ENCODE measurements around the gene WIPI1.

GRCh38 chr17:68429881-68430280 lies 27.4 kb downstream of the WIPI1 start:
- TF ChIP-seq POLR2A (IDR thresholded peaks at IDR 0.05; ENCODE audit: low read depth): no peak
- TF ChIP-seq, protein P1, sequence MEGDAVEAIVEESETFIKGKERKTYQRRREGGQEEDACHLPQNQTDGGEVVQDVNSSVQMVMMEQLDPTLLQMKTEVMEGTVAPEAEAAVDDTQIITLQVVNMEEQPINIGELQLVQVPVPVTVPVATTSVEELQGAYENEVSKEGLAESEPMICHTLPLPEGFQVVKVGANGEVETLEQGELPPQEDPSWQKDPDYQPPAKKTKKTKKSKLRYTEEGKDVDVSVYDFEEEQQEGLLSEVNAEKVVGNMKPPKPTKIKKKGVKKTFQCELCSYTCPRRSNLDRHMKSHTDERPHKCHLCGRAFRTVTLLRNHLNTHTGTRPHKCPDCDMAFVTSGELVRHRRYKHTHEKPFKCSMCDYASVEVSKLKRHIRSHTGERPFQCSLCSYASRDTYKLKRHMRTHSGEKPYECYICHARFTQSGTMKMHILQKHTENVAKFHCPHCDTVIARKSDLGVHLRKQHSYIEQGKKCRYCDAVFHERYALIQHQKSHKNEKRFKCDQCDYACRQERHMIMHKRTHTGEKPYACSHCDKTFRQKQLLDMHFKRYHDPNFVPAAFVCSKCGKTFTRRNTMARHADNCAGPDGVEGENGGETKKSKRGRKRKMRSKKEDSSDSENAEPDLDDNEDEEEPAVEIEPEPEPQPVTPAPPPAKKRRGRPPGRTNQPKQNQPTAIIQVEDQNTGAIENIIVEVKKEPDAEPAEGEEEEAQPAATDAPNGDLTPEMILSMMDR (IDR thresholded peaks at IDR 0.05): no peak
- no peak for TF ChIP-seq POLR2AphosphoS5 (IDR thresholded peaks at IDR 0.05)
- TF ChIP-seq EP300 (IDR thresholded peaks at IDR 0.05): no peak
